ENCODE results near the gene PTPRD. TPM values are rescaled to one million over a fixed set of nuclear protein-coding genes. Genes with fewer than 3 reads are reported as not detected.

PTPRD gene
- total and polyA plus RNA-seq, 2 of the 4 experiments (the other 2 are of a cell fraction): 0.07 to 0.18 TPM

GRCh38 chr9:8536845-8537244 is 2076.0 kb downstream of the PTPRD start:
- H3K9me3 ChIP-seq (ENCODE audit: control insufficient read depth, insufficient read depth, low read length): no peaks in the 10 kb centered on the region
- in situ Hi-C loops (cut with MboI; ENCODE audit: low sequenced_read_pairs): no loop called here
- CTCF ChIA-PET: no interaction called here

More at GRCh38 chr9:8536845-8537244, 2076.0 kb downstream of the PTPRD start:
- no peak overlapping the region for H3K27ac ChIP-seq (ENCODE audit: insufficient read depth, low read length)
- no peak overlapping the region for H3K18ac ChIP-seq (ENCODE audit: low read depth, low read length)
- no peak overlapping the region for H3K56ac ChIP-seq (ENCODE audit: extremely low read depth, insufficient read depth, low read length)
- POLR2A ChIA-PET (ENCODE audit: unreplicated experiment): no interaction called here
- H4K91ac ChIP-seq (ENCODE audit: insufficient read depth, low read depth, low read length): no peak overlapping the region
- no peak overlapping the region for H2AK5ac ChIP-seq (ENCODE audit: low read depth, low read length)
- no peak overlapping the region for H2BK120ac ChIP-seq (ENCODE audit: low read depth, low read length)
- no peak overlapping the region for H3K14ac ChIP-seq (replicated peaks; ENCODE audit: low read depth, low read length)
- no peak overlapping the region for H3K9ac ChIP-seq (ENCODE audit: low read depth, low read length)
- no peak overlapping the region for H4K5ac ChIP-seq (ENCODE audit: low read depth, low read length)
- no peaks in the 10 kb centered on the region for H3K9me1 ChIP-seq (ENCODE audit: insufficient read depth, low read length)
- no peak overlapping the region for H4K8ac ChIP-seq (ENCODE audit: low read depth in 2 of 2, low read length in 2 of 2)
- H3K79me1 ChIP-seq (ENCODE audit: low read depth in 1 of 2, low read length in 2 of 2): no peaks in the 10 kb centered on the region
- BruUV-seq (replicated peaks): no TSS peak
- no peaks in the 10 kb centered on the region for H3K36me3 ChIP-seq (ENCODE audit: control insufficient read depth, insufficient read depth, low read length)
- H3K4me2 ChIP-seq (ENCODE audit: low read depth, low read length): no peak overlapping the region
- DNase-seq (no peak), ATAC-seq (ENCODE audit: low read depth) (no peak)
- dilution Hi-C loops (cut with HindIII; ENCODE audit: low sequenced_read_pairs, unreplicated experiment) (no loop called here), intact Hi-C loops (cut with micrococcal nuclease) (no loop called here)
- H2BK5ac ChIP-seq (ENCODE audit: low read depth, low read length, poor library complexity, severe bottlenecking): no peak overlapping the region
- H2AFZ ChIP-seq (replicated peaks; ENCODE audit: low read length, poor library complexity): no peak overlapping the region
- H2BK20ac ChIP-seq (ENCODE audit: low read depth, low read length): no peak overlapping the region
- H2BK15ac ChIP-seq (ENCODE audit: low read depth, low read length): no peak overlapping the region
- no CpG with 5 or more reads among the region's 2 CpGs for WGBS, 2 experiments (ENCODE audit: extremely low coverage in 2 of 2, insufficient read length in 1 of 2)
- H3K4me1 ChIP-seq (ENCODE audit: control insufficient read depth, insufficient read depth, low read length): no peaks in the 10 kb centered on the region
- no peak overlapping the region for H3K23ac ChIP-seq (ENCODE audit: low read depth, low read length)
- H2AK9ac ChIP-seq (replicated peaks; ENCODE audit: low read depth, low read length, poor library complexity): no peak overlapping the region
- H3K27me3 ChIP-seq (ENCODE audit: control insufficient read depth, insufficient read depth, low read length): no peaks in the 10 kb centered on the region
- no peak for TF ChIP-seq POLR2A (IDR thresholded peaks at IDR 0.05; ENCODE audit: low read depth, low read length)
- TF ChIP-seq RFX5 (IDR thresholded peaks at IDR 0.05; ENCODE audit: low read depth, low read length): no peak
- no peak overlapping the region for H3K4ac ChIP-seq (ENCODE audit: low read depth, low read length)
- H4K20me1 ChIP-seq (ENCODE audit: insufficient read depth, low read length): no peaks in the 10 kb centered on the region
- H3K4me3 ChIP-seq (ENCODE audit: insufficient read depth, low read depth, low read length): no peak overlapping the region
